ENCODE results near the gene ATP10D.

DNA sequence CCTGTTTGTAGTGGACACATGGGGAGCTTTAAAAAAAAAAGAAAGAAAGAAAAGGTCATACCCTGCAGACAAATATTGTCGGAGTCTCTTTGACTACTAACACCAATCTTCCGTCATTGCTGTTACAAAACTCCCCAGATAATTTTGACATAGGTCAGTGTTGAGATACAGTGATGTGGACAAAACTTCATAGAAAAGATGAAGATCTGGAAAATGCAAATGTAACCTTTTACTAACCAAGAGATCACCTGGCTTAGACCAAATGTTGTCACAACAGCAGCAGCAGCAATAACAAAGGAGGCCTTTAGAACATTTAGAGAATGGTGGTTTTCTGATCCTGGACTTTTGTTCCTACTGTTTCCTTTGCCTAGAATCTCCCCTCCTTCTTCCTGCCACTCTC is 13.5 kb upstream of the ATP10D start:
- TF ChIP-seq POLR2A (IDR thresholded peaks at IDR 0.05; ENCODE audit: low read length): no peak
- TF ChIP-seq GATA1 (IDR thresholded peaks at IDR 0.05; ENCODE audit: low read depth, low read length): no peak

Measured in erythroblast (primary cell).